Measurements from ENCODE around the gene ADGRA1.

The ADGRA1 gene

DNA sequence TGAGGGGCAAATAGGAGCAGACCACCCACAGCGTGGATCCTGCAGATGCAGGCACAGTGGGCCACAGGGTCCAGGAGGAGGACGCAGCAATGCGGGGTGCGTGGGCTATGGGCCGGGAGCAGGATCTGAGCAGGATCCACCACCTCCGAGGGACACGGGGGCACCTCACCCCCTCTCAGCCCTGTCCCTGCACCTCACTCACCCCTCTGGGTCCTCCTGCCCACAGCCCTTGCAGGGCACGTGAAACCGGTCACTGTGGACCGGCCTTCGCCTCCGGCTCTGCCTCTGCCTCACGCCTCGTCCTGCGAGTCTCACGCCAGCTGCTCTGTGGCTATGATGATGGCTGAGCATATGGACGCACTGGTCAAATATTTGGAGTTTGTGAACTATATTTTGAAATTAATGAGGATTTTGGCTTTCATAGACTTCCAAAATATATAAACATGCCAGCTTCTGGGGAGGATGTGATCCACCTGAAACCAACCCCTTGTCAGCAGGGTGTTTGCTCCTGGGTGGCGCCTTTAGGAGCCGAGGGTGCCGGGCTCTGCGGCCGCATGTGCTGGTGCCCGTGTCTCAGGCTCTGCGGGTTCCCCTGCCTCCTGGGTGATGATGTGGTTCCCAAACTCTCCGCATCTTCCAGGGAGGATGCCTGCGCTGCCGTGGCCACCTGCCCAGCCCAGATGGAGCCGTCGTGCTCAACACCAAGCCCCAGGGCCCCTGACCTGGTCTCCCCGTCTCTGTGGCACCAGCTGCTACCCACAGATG, 11.3 kb upstream of the ADGRA1 start:
- no peak for DNase-seq

DNA sequence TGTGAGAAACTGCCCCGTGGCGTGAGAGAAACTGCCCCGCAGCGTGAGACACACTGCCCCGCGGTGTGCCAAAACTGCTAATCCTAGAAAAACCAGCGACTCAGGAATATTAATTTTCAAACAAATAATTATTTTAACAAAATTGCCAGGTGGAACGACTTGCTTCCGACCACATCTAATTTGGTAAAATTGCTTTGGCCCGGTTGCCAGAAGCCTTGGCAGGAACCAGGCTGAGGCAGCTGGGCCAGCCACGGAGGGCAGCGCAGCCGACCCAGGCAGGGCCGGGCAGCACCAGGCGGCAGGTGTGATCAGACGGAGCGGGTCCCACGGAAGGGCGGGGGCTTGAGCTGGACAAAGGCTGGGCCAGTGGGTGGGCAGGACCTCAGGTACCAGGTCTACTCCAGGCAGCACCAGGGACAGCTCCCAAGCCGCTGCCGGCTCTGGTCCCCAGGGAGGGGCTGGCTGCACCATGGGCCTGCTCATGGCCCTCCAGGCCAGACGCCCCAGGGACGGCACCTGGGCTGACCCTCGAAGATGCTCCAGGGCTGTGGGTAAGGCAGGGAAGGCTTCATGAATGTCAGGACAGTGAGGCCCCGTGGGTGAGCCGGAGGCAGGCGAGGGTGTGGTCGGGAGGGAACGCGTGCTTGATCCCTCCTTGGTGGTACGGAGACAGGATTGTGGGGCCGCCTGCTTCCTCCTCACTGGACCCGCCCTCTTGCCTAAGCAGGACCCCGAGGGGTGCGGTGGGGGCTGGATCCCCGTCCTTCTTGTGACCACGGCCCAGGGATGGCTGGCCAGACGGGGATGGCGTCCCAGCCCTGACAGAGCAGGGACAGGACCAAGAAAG, 7.7 kb upstream of the ADGRA1 start:
- DNase-seq = no peak

DNA sequence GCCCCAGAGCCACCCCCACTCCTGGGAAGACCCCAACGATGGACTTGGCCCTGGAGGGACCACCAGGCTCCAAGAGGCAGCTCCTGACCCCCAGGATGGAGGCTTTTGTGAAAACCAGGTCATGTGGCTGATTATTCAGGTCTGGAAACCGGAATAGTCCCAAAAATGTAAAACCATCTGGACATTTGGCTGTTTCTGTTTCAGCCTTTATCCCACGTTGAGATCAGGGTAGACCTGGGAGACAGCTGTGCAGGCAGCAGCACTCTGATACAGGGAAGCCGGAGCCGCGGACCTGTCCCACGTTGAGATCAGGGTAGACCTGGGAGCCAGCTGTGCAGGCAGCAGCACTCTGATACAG, 7.1 kb upstream of the ADGRA1 start:
- DNase-seq = no peak

DNA sequence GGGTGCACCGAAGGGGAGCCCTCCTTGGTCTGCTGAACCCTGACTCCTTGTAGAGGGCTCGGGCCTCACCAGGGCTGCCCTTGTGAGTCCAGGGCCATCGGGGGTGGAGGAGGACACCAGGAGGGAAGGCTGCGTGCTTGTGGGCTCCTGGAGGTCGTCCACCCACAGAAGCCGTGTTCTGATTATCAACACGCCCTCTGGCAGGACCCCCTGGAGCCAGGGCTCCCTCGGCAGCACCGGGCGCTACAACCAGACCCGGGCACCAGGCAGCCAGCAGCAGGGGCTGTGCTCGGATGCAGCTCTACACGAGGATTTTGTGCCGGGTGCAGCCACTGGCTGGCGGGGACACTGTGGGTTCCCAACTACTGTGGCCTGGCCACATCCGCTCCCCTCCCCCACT, 6.1 kb upstream of the ADGRA1 start:
- no peak for DNase-seq

DNA sequence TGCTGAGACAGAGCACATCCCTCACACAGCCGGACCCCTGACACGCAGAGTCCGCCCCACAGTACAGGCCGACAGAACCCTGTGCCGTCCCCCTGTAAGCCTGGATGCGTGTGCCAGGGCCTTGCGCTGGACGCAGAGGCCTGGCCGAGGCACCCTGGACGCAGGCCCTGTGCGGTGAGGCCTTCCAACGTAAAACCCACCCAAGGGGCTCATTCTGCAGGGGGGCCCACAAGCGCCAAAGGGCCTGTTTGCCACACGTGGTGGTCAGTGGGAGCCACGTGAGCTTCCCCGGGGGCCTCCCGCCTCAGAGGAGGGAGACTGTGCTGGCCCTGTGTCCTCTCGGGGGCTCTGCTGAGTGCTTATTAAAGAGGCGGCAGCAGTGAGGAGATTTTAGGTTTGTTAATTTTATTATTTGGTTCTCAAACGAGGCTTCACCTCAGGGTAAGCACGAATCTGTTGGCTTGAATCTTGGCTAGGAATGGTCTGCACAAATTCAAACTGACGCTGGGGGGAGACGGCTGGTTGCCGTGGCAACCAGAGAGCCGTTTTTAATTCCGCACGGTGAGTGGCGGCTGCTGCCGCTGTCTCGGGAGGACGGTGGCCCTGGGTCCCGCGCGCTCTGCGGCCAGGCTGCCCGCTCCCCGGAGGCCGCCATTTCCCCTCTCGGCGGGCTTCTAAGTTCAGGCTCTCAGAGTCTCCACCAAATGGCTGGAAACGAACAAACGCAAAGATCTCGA, 4.9 kb upstream of the ADGRA1 start:
- no peak for DNase-seq

DNA sequence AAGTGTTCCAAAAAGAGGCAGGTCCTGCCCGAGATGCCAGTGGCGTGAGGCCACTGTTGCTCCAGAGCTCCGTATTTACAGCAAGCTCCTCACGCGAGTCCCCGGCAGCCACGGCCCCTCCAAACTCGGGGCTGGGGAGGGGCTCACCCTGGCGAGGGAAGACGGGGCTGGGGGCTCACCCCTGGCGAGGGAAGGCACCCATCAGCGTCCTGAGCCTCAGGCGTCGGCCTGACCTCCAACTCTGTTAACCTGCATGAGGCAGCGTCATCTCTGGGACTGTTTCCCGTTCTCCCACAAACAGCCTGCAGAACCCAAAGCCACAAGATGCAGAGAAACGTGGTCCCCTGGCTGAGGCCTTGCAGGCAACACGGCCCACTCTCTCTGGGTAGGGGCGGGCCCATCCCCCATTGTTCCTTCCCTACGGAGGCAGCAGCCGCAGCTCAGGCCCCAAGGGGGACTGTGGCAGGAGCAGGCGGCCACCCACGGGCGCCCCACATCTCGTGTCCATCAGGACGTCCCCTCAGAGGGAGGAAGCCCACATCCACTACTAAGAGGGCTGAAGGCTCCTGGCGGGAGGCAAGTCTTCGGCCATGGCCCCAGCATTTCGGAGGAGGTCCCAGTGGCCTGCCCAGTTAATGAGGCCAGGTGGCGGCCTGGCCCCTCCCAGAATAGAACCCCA, 4.2 kb upstream of the ADGRA1 start:
- DNase-seq = no peak

DNA sequence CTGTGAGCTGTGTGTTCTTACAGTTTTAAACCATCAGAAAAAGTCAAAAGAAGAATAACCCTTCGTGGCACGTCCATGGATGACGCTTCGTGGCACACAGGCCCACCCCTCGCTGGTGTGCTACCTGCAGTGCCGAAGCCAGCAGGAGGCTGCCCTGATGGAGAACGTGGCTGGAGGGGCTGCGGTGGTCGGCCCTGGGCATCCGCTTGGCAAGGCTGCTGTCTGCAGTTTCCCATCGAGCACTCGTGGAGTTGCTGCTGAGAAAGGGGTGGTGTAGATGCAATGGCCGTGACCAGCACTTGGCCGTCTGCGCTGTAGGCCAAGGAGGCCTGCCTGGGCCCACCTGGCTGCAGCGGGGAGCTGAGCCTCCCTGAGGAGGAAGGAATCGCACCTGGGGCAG, 3.2 kb upstream of the ADGRA1 start:
- no peak for DNase-seq

DNA sequence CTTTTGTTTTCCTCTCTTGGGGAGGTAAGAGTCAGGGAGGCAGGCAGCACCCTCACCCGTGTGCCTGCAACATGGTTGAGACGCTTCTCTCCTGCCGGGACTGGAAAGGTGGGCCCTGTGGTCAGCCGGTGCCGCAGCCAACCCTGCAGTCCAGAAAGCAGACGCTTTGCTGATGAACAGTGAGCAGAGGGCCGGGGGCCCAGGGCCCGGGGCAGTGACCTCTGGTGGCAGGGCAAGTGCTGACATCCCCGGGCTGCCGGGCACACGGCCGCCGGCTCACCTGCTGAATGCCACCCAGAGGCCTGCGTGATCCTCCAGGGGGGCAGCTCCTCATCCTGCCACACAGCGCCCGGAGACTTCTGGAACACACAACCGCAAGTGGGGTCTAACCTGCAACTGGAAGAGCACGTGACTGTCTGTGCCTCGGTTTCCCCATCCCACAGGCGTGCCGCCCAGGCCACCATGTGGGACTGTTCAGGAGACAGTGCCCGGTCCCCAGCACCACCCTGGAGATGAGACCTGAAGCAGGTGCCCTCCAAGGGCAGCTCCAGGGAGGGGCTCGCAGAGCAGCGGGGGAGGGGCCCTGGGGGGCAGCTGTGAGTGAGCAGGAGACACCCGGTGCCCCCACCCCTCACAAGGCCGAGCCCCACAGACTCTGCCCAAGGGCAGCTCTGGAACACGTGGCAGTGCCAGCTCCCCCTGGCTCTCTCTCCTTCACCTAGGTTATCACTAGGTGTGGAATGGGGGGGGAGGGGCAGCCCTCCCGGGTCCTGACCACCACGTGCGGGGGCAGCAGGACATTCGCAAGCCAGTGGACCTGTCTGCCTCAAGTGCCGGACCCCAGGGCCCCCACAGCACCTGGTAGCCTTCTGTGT, 2.2 kb upstream of the ADGRA1 start:
- no peak for DNase-seq

DNA sequence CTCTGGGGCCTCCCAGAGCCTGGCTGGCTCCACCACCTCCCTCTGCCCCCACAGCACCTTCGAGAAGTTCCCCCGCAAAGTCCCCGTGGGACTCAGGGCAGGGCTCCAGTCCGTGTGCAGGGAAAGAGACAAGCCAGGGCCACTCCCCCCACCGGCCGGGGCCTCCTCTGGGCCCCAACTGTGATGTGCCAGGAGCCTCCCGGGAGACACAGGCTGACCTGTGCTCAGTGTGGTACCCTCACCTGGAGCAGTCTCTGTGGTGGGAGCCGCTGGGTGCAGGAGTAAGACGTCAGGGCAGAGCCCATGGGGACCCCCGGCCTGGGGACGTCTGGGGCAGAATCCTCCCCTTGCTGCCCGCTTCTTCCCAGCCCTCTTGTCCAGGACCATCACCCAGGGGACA, 1.5 kb upstream of the ADGRA1 start:
- no peak for DNase-seq

DNA sequence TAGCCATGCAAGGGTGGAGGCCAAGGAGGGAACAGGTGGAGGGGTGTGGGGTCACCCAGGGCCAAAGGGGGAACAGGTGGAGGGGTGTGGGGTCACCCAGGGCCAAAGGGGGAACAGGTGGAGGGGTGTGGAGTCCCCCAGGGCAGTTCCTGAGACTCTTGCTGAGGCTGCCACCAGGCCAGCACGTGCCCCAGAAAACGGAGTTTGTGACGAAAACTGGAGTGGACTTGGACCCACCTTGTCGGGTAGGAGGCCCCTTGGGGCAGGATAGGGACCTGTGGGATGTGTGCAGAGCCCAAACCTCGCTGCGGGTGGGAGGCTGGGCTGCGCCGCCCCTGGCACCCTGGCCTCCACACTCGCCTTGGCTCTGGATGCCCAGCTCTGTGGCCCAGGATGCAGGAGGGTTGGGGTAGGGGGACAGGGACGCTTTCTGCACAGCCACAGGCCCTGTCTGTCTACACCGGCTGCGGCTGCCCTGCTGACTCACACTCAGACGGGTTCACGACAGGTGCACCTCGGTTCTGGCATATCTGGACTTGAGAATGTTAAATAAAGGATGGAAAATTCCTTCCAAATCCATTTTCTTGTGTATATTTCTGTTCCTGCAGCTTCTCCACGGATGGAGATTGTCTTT, 562 bp upstream of the ADGRA1 start:
- no peak for DNase-seq

DNA sequence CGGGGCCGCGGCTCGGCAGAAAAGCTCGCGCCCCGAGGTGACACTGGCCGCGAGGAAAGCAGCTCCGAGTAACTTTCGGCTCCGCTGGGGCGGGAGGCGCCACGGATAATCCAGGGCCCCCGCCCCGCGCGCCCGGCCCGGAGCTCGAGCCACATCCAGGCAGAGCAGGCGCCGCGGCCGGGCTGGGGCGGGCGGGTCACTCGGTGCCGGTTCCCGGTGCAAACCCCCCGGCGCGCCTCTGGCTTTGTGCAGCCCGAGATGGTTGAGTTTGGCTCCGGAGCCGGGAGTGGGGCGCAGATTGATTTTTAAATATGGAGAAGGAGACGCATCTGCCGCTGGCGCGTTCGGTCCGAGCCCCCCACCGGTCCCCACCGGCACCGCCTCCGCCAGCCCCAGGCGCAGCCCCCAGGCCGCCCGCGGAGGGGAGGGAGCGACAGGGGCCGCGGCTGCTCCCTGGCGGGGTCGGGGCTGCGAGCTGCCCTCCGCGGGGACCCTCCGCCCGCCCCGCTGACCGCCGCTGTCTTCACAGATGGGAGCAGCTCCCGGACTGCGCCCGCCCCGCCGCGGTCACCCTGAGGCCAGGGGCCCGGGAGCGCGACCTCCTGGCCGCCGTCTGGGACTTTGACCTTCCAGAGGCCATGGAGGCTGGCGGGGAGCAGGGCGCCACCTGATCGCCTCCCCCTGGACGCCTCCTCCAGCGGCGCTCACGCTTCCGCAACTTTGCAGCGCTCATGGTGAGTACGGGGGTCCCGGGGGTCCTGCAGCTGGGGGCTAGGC, 643 bp downstream of the ADGRA1 start:
- no peak for DNase-seq

DNA sequence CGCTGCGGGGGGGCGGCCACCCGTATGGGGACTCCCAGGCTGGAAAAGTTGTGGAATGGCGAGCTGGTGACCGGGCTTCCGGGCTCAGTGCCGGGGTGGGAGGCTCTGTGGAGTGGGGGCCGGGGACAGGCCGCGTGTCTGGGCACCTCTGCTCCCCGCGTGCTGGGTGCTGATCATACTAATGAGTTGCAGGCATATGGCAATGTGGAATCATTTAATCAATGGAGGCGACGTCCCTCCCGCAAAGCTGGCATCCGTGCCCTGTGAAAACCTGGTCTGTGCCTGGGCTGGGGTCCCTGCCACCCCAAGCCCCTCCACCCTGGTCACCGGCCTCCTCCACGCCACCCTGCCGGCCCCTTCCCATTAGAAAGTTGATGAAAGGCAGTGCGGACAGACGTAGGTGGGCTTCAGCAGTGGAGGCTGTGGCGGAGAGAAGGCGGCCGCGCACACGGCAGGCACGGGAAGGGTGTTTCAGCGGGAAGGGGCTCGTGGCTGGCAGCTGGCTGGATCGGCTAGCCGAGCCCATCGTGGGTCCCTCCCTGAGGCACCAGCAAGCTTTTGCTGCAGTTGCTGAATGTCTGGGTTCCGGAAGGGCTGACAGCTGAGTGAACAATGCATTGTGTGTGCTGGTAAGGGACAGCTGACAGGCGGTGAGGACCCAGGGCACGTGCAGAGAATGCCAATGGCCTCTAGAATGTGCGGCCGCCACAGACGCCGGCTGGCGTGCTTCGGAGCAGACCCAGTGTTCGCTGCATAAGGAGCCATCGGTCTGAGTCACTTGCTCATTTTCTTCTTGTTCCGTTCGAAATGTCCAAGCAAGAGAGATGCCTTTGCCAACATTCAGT, 1.5 kb downstream of the ADGRA1 start:
- no peak for DNase-seq

DNA sequence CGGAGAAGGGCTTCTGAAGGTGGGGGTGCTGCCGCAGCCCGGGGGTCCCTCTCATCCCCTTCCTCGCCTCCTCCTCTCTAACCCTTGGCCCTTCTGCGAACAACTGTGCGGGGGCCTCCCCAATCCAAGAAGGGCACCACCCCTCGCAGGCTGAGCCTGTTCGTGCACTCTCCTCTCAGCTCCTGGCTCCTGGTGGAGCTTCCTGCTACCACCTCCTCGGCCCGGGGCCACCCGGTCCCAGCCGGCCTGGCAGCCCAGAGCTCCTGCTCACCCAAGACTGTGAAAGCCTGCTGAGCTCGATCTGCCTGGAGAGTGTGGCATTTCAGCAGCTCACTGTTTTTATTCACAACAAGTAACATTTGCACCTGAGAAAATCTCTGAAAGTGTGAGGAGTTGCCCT, 2.4 kb downstream of the ADGRA1 start:
- no peak for DNase-seq

DNA sequence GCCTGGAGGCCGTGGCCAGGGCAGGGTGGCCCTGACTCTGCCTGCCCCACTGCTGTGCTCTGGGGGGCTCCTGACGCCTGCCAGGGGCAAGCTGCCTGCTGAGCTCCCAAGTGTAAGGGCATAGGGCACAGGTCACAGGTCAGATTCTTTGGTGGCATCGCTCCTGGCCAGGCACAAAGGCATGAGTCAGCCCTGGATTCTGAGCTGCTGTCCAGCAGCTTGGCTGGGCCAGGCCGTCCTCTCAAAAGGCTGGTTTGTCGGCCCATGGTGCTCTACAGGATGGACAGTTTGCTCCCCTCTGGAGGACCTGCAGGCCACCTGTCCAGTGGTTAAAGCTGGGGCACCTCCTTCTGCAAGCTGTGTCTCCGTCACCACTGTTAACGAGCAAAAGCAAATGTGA, 2.9 kb downstream of the ADGRA1 start:
- DNase-seq = no peak

DNA sequence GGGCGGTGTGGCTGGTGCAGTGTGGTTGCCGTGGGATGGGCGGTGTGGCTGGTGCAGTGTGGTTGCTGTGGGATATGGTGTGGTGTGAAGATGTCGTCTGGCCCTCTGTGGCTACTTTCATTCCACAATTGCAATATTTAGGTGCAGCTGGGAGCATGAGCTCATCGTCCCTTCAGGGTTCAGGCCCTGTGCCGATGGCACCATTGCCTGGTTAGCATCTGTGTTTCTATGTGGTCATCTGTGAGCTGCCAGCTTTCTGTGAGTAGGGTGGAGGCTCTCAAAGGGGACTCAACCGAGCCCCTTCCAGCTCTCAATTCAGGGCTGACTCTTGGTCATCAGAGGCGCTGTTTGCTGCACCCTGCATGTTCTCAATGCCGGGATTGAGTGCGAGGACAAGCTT, 3.6 kb downstream of the ADGRA1 start:
- DNase-seq = no peak

DNA sequence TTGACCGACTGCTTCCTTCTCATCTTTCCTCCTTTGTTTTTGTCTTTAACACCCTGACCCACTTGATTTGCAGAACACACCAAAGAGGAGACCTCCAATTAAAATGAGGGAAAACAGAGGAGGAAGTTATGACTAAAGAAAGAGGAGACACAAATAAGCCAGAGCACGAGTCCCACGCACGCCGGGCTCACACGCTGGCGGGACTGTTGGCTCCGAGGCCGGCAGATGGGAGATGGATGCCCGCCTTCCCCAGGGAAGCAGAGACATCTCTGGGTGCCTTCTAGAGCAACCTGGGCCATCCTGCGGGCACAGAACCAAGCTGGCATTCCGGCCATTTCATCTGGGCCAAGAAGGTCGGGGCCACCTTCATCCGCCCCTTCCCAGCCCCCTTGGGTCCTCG, 5.6 kb downstream of the ADGRA1 start:
- no peak for DNase-seq

DNA sequence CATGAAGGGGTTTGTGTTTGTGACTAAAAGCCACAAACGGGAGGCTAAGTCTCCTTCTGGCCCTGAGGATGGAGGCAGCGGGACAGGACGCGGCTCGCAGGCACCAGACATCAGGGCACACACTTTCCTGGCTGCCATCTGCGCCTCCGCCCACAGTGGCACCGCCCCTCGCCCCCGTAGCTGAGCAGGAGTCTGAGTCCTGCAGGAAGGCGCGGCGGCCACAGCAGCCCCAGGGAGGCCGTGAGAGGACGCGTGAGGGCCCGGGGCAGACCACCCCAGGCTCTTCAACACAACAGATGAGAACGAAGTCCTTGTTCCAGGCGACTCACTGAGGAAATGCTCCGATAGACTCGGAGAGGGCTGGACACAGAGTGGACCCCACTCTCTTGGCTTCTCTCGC, 6.6 kb downstream of the ADGRA1 start:
- no peak for DNase-seq

DNA sequence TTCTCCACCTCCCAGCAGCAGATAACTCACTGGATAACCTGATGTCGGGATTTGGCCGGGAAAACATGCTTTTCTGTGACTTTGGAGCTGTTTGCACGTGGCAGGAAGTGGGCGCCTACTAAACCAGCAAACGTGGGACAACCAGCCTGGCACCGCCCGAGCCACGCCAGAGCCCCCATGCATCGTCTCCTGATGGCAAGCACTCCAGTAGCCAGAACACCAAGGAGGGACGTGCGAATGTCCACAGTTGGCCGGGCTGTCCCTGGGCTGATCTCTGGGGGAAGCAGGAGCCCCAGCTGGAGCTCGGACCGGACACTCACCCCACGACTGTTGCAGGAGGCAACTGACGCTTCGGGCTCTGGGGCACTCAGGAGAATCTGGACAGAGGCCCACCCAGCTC, 7.1 kb downstream of the ADGRA1 start:
- DNase-seq = no peak

DNA sequence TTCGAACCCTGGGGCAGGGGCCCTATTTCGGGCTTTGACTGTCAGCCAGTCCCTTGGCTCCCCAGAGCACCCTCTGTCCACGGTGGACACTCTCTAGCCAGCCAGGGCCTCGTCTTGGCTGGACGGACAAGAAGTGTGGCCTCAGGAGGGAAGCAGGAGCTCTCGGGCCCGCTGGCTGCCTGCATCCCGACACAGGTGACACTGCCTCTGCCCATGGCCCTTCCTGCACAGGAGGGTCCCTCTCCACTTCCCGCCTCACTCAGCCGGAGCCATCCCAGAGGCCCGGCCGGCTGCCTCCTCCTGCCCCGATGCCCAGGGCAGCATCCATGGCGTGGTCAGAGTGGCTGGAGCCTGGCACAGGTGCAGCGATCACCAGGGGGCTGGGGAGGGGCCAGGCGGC, 7.9 kb downstream of the ADGRA1 start:
- DNase-seq = no peak
